OCI-LY3 (cell line): ENCODE results near the gene AKAP6.

Experiments
- EZH2phosphoT487 ChIP-seq: fragments of 200-600 bp; shearing (Covaris generic); IDR thresholded peaks from 2 replicates; pipeline ENCODE4 v1.6.1; 2018; ENCODE audit warnings: antibody characterized with exemption, mixed run types, low read depth
- TF ChIP-seq, protein P1 (sequence below): fragments of 200-600, 300-600 bp; sonication (generic); IDR thresholded peaks from 2 replicates; pipeline ENCODE4 v1.5.1; 2014; ENCODE audit warnings: antibody characterized with exemption, low read length, low read depth

DNA sequence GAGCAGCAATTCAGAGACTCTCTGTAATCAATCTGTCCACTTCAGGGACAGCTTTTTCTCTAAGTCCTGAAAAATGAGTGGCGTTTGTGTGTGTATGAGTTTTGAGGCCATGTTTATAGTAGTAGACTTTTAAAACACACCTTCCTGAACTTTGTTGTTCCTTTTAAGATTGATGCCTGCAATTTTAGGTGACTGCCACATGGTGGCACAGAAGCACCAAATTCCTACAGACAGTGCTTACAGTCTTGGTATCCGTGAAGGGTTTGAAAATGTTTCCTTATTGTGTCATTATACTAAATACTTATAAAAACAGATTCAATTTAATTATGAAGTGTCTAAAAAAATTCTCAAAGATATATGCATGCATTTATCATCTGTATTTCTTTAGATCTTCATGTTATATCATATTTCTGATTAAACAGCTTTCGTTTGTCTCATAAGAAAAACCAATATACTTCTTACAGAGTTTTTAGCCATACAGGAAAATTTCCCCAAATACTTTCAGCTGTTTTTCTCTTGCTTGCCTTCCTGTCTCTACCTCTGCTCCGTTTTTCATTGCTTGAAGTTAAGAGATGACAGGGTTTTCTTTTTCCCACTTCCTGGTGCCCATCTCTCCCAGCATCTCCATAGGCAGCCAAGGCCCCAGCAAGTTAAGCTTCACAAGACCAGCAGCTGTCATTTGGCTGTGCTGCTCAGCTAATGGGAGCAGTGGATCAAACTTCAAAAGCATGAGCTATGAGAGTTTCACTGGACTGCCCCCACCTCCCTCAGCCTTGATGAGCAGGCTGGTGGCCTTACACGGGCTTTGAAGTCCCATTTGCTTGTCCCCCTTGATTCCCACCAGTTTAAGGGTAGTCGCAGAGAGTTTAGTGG lies 259.6 kb downstream of the AKAP6 start:
- TF ChIP-seq EZH2phosphoT487: no peak
- TF ChIP-seq, protein P1, sequence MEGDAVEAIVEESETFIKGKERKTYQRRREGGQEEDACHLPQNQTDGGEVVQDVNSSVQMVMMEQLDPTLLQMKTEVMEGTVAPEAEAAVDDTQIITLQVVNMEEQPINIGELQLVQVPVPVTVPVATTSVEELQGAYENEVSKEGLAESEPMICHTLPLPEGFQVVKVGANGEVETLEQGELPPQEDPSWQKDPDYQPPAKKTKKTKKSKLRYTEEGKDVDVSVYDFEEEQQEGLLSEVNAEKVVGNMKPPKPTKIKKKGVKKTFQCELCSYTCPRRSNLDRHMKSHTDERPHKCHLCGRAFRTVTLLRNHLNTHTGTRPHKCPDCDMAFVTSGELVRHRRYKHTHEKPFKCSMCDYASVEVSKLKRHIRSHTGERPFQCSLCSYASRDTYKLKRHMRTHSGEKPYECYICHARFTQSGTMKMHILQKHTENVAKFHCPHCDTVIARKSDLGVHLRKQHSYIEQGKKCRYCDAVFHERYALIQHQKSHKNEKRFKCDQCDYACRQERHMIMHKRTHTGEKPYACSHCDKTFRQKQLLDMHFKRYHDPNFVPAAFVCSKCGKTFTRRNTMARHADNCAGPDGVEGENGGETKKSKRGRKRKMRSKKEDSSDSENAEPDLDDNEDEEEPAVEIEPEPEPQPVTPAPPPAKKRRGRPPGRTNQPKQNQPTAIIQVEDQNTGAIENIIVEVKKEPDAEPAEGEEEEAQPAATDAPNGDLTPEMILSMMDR: peak; percentile 88
